RCC 7860 (cell line): ENCODE data around the gene EIF3J.
"Not testable (repeated sequence)": the region's sequence is repeated elsewhere in the genome, so short reads cannot be mapped to it uniquely, and the experiment has no call there.

ENCODE experiments used
- DNase-seq: peaks from one replicate; pipeline ENCODE4 v3.0.0-alpha.2; 2015; ENCODE audit warnings: low spot score
- FAIRE-seq: peaks from 2 replicates; lab custom pipeline; 2012; peaks lifted over from hg19 to GRCh38; lab: Jason Lieb, UNC

EIF3J gene

DNA sequence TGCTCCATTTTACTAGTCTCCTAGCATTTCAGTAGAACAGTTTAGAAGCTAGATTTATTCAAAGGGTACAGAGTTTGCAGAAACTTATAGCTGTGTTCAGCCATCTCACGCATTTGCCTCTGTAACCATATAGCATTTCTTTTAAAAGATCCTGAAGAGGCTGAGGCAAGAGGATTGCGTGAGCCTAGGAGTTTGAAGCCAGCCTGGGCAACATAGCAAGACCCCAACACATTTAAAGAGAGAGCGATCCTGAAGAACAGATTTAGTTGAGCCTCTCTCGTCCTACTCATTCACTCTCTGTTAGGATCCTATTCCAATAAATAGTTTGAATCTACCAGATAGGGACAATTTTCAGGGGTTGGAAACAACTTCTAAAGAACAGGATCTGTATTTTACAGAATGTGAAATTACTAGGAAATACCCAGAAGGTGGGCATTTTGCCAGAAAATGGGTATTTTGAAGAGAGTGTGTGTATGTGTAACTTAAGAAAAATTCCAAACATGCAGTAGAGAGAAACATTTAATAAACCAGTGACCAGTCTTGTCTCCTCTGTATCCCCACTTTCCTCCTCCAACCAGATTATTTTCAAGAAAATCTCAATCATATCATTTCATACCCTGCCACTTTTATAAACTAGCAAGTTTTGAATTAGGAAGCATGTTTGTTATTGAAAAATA is 4.5 kb downstream of the EIF3J start:
- DNase-seq (peak; percentile 49), FAIRE-seq (peak; percentile 54)

DNA sequence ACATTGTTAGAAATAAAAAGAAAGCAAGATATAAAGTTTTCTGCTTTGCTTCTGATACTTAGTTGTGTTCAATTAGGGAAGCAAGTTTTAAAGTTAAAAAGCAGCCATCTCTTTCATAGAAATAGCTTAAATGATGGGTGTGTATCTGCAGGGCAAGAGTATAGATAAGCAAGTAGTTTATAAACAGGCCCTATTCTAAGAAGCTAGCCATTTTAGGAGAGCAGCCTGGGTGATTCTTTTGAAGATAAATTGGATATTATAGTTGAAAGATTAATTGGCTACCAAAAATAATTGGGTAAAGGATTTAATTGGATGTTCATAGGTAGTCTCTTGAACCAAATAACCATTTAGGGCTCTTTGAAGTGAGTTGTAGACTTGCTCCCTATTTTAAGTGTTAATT is 5.6 kb downstream of the EIF3J start:
- no peak for FAIRE-seq

GRCh38 chr15:44544745-44545144 is 7.8 kb downstream of the EIF3J start:
- not testable (repeated sequence) for FAIRE-seq

More for the DNA sequence above, 5.6 kb downstream of the EIF3J start:
- no peak for DNase-seq

GRCh38 chr15:44545913-44546802 is 9.2 kb downstream of the EIF3J start:
- DNase-seq (peak; percentile 56), FAIRE-seq (peak; percentile 61)

More at GRCh38 chr15:44544745-44545144, 7.8 kb downstream of the EIF3J start:
- not testable (repeated sequence) for DNase-seq

- not testable (repeated sequence) for FAIRE-seq, DNase-seq
Measured at GRCh38 chr15:44549152-44549551, 12.2 kb downstream of the EIF3J start.

GRCh38 chr15:44550256-44550655 is 13.3 kb downstream of the EIF3J start:
- DNase-seq, result no peak
- no peak for FAIRE-seq

GRCh38 chr15:44550734-44551133 is 13.8 kb downstream of the EIF3J start:
- FAIRE-seq (no peak), DNase-seq (no peak)

DNA sequence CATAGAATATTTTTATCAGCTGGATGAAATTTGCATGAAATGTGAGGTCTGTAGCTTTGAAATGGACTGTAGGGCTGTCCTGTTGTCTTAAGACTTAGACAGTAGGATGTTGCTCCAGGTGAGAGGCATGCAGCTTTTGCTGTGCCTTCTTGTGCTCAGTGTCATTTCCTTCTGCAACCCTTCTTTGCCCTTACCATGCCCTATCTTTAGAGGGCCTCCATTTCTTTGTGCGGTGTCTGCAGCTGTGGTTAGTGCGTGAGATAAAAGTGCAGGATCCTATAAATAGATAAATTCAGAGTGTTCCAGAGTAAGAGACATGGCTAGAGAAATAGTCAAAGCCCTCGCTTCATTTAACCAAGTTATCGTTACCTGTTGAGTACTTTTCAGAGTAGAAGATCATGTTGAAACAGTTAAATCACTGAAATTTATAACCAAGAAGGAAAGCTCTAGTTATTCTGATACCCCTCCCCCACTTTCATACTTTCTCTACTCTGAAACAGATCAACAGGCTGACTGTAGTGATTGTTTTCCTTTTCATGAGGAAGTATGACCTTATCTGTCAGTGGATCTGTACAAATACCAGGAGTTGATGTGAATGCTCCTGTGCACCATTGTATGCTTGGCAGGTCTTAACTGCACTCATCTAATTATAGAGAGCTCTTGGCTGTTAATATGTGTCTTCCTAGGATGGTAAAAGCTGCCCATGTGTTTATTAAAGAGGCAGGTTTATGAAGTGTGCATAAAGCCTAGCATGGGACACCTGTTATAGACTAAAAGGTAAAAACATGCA is 18.2 kb downstream of the EIF3J start:
- no peak for FAIRE-seq
- DNase-seq, result no peak

DNA sequence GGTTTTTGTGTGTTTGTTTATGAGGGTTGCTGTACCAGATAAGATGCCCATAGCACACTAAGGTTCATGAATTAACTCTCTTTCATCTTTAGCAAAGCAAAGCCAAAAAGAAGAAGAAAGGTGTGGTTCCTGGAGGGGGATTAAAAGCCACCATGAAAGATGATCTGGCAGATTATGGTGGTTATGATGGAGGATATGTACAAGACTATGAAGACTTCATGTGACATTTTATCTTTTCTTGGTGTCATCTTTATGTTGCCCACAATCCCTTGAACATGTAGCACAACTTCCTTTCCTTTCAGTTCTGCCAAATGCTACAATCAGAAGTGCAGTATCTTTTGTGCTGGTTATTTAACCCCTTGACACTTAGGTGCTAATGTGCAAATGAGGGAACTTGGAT is 24.0 kb downstream of the EIF3J start:
- FAIRE-seq, DNase-seq: not testable (repeated sequence)

GRCh38 chr15:44565387-44566154 is 28.6 kb downstream of the EIF3J start:
- DNase-seq (no peak), FAIRE-seq (no peak)

DNA sequence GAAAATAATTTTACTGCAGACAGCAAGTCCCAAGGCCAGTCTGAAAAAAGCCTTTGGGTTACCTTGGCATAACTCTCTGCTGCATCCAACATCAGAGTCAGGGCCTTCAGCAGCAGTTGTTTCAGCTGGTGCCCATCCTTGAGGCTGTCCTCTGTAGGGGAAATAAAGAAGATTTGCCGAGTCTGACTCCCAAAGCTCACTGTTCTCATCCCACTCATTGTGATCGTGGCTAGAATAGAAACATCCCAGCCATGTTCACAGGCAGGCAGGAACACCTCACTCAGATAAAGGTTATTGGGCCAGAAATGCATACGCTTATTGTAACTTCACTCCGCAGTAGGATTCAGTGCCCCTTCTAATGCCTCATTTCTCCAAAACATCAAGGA is 29.2 kb downstream of the EIF3J start:
- FAIRE-seq (no peak), DNase-seq (no peak)

- DNase-seq, result no peak
- no peak for FAIRE-seq
Measured at GRCh38 chr15:44568338-44568737, 31.4 kb downstream of the EIF3J start.

DNA sequence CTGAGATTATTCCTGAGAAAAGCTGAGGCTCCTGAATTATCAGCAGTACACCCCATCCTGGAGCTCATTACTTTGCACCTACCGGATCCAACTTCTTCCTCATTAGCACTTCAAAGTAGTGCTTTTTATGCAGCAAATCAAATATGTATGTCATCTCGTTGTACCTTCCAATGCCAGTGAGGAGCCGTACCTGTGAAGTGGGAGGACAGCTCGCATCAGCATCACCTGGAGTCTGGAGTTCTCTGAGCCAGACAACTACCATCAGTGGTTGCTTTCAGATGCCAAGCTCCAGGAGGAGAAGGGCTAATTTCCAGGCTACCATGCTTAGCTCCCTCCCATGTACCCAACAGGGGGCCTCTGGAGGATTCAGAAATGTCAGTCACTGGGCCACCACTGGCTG is 32.4 kb downstream of the EIF3J start:
- FAIRE-seq, result no peak
- no peak for DNase-seq

GRCh38 chr15:44570361-44570760 is 33.4 kb downstream of the EIF3J start:
- FAIRE-seq (no peak), DNase-seq (no peak)

- no peak for FAIRE-seq
- no peak for DNase-seq
Measured at GRCh38 chr15:44573386-44573785, 36.4 kb downstream of the EIF3J start.

DNA sequence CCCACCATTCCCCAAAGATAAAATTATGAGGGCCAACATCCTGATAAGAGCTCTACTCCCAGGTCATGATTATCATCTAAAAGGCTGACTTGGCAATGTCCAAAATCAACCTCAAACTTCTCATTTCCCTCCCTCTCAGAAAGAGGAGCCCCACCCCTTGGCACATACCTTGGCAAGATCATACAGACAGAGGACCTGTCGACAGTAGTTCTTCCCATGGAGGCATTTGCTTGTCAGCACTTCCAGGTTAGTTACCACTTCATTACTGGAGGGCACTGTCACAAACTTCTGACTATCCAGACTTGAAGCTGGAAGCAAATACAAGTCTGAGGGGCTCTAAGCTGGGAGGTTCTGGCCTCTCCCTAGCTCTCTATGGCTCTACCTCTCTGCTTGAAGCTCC is 37.8 kb downstream of the EIF3J start:
- DNase-seq (no peak), FAIRE-seq (no peak)

- DNase-seq (no peak), FAIRE-seq (no peak)
Measured at GRCh38 chr15:44580105-44580504, 43.2 kb downstream of the EIF3J start.

- DNase-seq (peak; percentile 24), FAIRE-seq (no peak)
Measured at GRCh38 chr15:44584162-44584749, 47.3 kb downstream of the EIF3J start.

DNA sequence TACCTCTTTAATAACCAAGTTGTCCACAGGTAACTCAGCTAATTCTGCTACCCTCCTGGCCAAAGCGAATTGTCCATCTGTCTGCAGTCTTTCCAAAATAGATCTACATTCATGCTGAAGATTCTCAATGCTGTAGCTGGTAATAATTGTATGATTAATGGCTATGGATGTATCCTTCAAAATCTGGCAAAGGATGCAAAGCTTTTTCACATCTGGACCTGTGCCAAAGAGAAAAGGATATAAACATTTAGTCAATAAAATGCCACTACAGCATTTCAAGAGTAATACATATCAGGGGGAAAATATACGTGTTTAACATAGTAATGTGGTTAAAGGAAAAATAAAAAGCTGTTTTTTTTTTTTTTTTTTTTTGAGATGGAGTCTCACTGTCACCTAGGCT is 48.7 kb downstream of the EIF3J start:
- no peak for FAIRE-seq

GRCh38 chr15:44588541-44588940 is 51.6 kb downstream of the EIF3J start:
- no peak for DNase-seq
- no peak for FAIRE-seq

More for the DNA sequence above, 48.7 kb downstream of the EIF3J start:
- no peak for DNase-seq
